Hepatic stellate cell (primary cell): Measurements from ENCODE around the gene HPS1.

ENCODE experiments used
- DNase-seq: peaks from one replicate; pipeline ENCODE4 v3.0.0; 2011; ENCODE audit warnings: low spot score

The HPS1 gene

GRCh38 chr10:98446661-98447221, at the start of gene HPS1:
HPS1 (minus strand) TSS chr10:98446935; CDS start chr10:98443240, 3,695 bp downstream.
- DNase-seq: peak; percentile 89

- no peak for DNase-seq
Measured at GRCh38 chr10:98492763-98493162, 46.0 kb upstream of the HPS1 start.

DNA sequence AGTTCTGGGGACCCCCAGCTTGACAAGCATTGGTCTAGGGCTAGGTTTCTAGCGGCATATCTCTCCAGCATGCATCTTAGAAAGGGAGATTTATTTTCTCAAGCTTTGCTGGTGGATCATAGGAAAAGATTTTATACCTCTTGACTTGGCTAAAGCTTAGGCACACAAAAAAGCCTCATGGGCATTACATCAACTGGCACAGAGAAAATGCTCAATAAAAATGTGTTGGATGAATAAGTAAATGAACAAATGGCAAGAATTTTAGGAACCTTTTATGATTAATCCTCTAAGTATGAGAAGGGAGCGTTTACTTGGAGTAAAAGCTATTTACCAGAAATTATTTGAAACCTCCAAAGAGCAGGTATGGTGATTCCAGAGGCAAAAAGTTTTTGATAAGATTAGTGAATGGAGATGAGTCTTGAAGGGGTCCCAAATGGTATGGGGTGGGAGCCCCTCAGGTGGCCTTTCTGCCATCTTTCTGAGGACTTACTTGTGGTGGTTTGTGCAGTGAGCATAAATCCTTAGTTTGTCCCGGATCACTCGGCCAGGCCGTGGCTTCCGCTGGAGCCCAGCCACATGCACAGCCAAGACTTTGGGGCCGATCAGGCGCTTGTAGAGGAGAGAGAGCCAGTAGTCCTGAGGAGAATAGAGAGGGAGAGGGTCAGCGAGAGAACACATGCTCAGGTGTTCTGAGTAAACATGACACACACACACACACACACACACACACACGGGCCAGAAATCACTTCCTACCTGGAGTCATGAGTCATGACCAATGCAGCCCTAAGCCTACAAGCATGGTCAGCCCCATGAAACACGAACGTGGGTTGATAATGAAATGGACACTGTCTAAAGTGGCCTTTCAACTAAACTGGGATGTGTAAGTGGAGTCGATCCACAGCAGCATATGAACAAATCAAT, 43.1 kb upstream of the HPS1 start:
- DNase-seq: no peak

GRCh38 chr10:98488669-98489430, 42.1 kb upstream of the HPS1 start:
- no peak for DNase-seq

DNA sequence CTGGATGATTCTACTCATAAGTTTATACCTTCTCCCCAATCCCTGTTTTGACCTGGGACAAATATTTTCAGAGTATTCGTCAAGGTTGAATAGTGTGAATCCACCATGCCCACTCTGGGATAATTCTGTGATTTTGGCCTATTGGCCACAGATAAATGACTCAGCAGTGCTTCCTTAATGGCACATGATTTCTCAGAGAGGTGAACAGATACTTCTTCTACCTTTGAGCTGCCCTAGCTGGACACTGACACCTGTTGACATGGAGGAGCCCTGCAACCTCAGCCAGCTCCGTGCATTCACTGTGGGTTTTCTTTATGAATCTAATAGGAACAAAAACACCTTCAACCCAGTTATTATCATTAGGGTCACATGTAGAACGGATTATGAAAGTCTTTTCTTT, 40.9 kb upstream of the HPS1 start:
- no peak for DNase-seq

DNA sequence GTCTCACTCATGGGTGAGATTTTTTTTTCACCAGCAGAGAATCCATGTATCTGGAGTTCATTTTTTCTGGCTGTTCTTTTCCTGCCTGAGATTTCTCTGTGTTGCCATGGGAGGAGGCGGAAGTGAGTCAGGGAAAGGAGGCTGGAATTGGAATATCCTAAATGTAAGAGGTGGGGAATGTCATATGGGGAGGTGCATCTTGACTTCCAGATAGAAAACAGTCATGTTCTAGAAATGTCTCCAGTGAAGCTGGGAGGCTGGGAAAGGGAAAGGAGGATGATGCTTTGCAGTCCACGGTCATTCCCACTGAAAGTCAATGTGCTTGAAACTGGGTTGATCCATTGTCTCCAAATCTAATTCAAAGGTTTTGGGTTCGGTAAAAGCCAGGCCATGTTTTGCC, 39.7 kb upstream of the HPS1 start:
- DNase-seq: peak; percentile 60

DNA sequence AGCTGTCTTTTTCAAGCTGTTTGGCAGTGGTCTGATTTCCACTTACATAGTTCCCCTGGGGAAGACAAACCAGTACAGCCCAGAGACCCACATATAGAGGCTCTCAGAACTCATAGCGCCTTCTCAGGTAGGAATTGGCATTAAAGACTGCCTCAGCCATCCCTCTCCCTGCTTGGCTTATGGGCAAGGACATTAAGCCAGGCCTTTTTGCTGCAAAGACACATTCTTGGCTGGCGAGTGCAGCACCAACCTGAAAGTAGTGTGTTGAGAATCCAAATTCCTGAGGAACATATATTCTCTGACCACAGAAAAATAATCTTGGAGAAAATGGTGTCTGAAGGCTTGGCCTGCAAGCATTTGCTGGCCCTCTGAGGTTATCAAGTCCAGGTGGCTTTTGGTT, 39.2 kb upstream of the HPS1 start:
- DNase-seq: no peak

- DNase-seq: no peak
Measured at GRCh38 chr10:98483658-98484057, 36.9 kb upstream of the HPS1 start.

GRCh38 chr10:98482096-98482495, 35.4 kb upstream of the HPS1 start:
- no peak for DNase-seq

GRCh38 chr10:98481404-98481945, 34.7 kb upstream of the HPS1 start:
- DNase-seq: no peak

DNA sequence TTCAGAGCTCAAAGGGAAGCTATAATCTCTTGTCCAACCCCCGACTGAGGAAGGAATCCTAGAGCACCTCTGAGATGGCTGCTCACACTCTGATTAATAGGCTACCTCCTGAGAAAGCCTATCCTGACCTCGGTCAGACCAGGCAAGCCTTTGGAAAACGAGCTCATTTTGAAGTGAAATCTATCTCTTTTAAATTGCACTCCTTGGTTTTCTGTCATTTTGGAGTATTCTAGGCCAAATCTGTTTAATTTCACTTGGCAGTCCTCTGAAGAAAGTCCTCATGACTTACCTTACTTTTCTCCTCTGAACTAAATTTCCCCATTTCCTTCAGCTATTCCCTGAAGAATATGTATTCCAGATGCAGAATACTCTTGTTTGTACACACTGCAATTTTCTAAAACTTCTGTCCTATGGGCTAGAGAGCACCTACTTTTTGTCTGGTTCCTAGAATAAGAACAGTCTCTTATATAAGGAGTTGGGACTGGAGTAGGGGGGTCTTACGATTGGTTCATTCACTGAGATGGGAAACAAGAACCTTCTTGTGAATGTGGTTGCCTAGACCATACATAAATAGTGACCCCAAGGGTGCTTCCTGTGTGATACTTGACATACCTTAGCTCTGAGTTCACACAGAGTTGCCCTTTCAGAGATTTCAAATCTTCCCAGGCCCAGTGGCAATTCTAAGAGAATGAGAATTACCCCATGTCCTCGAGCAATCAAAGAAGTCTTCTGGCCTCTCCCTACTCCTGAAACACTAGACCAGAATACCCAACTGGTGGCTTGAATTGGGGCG, 31.9 kb upstream of the HPS1 start:
- no peak for DNase-seq

- DNase-seq: no peak
Measured at GRCh38 chr10:98477861-98478260, 31.1 kb upstream of the HPS1 start.

DNA sequence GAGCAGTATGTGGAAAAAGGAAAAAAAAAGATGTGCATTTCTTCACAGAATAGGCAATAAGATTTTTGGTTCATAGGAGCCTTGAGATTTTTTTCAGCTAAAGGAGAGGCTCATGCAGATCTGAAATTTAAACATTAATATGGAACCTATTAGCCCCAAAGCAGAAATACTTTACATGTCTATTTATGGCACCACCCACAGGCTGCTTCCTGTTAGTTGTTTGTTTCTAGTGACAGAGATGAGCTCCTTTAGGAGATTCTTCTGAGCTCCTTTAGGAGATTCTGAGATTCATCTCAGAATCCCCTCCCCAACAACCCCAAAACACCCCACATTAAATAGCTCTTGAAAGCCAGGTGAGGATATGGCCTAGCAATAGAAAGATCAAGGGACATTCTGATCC, 27.9 kb upstream of the HPS1 start:
- no peak for DNase-seq

DNA sequence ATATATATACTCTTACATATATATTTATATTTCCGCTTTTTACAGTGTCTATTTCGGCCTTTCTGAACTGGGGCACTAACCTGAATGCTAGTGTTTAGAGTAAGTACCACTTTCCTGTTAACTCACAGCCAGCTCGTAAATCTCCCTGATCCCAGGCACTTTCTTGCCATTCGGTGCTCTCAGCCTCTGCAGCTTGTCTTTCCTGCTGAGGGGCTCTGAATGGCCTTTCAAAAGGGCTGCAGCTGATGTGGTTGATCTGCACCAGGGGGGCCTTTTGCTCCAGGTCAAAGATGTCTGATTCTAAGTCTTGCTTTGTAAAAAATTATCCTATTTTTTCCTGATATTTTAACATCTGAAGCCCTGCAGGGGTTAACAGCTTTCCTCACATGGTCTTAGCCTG, 25.5 kb upstream of the HPS1 start:
- no peak for DNase-seq

- no peak for DNase-seq
Measured at GRCh38 chr10:98470850-98471249, 24.1 kb upstream of the HPS1 start.

- no peak for DNase-seq
Measured at GRCh38 chr10:98469001-98469931, 22.5 kb upstream of the HPS1 start.

DNA sequence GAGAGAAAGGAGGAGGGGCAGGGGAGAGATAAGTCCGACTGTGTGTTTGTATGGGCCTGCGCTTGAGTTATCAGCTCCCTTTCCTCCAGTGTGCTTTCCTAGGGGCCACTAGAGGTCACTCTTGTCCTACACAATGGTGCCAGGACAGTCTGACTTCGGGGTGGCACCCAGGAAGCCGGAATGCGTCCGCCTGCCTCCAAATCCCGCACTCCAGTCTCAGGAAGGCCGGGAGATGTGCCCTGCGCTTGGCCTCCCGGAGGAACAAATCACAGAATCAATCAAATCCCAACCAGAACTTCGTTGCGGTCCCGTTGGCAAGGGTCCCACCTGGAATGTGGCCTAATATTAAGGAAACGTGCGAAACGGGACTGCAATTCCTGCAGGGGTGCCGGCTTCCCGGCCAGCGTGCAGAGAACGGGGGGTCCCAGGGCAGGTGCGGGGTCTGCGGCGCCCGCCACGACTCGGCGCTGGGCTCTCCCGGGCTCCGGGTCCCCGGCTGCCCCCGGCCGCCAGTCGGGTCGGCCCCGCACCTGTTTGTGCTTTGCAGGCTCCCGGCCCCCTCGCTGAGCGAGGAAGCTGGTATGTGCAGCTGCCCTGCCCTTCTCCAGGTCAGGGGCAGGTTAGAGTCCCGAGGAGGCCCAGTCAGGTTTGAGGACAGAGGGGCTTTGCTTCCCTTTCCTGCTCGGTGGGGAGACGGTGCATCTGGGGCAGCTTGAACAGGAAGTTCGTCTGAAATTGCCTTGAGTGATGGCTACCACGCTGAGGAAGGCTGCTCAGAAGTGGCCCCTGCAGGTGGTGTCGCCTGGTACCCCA, 21.0 kb upstream of the HPS1 start:
- peak; percentile 83 for DNase-seq

DNA sequence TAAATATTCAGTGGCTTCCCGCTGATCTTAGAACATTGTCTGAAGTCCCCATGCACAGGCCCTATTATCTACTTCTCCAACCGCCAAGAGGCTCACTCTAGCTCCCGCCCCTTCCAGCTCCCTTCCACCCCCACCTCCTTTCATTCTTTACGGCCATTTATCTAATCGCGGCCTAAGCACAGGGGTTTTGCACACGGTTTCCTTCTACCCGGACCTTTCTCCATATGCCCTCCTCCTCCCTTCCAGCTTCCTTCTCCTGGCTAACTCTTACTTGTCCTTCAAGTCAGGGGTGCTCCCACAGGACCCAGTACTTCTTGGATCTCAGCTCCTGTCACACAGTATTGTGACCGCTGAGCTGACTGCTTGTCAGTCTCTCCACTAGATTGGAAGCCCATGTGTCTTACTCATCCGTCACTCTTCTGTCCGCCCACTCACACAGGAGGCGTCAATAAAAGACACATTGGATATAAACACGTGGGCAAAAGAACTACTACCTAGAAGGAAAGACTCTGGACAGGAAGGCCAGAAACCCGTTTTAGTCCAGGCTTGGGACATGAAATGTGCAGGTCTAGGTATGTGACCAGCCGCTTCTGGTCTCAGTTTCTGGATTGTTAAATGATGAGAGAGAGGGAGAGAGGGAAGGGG, 20.2 kb upstream of the HPS1 start:
- no peak for DNase-seq

DNA sequence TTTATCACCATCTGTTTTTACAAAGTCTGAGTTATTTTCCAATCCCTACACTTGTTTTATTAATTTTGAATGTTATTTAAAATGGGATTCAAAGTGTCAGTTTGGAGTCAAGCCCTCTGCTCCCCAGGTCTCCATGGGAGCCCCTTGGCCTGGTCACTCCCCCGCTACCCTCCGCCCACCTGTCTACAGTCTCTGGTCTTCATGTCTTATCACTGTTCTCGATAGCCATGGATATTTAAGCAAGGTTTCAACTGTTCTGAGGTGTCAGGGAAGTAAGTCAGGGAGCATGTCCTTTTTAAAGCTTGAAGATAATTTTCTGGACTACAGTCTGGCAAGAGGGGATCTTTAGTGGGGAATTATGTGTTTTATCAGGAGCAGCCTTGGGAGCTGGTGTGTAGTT, 19.1 kb upstream of the HPS1 start:
- DNase-seq: no peak
